GM12874 (cell line): ENCODE results near the gene FAIM2.

Source experiments
- CTCF ChIP-seq: IDR thresholded peaks from 2 replicates; pipeline ENCODE4 v1.5.1; 2011; ENCODE audit warnings: low read depth, mild to moderate bottlenecking, control low read depth, low read length, moderate library complexity; ENCODE audit not compliant: insufficient read depth

Gene FAIM2

DNA sequence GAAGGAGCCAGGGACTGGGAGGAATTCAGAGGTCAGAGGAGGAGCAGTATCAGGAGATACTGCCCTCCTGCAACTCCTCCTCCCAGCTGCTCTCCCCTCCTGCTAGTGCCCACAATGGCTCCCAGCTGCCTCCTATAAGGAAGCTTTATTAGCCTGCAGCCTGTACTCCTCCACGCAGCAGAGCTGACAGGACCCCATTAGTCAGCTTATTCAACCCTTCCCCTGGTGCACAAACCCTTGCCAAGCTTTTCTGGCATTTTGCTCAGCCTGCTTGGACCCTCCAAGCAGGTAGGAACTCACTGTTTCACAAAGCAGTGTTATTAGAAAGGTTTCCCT is 39.9 kb upstream of the FAIM2 start:
- TF ChIP-seq CTCF, result no peak

DNA sequence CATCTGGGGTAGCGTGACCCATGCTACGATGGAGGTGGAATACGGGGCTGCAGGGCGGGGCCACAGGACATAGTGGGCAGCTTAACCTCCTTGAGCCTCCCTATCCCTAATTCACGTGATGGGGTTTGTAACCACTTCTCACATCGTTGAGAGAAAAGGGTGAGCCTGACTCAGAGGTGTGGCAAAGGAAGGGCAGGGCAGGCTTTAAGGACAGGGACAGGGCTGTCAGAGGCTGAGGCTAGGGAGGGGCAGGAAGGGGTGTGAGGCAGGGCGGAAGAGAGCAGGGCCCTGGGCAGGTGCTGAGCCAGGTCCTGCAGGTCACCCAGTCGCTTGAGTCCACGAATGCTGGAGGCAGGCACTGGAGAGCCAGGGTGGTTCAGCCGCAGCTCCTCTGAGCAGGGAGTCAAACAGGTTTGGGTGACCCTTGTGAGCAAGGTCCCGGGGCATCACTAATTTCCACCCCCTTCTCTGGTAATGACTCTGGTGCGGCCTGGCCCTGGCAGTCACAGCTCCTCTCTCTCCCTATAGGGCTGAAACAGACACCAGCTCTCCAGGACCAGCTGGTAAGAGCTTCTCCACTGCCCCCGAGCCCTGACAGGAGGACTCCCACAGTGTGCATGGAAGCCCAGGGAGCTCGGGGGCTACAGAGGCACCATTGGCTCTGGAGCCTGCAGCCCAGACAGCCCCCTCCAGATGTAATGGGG is 39.4 kb upstream of the FAIM2 start:
- TF ChIP-seq CTCF, result no peak

GRCh38 chr12:49942512-49942893 is 38.8 kb upstream of the FAIM2 start:
- no peak for TF ChIP-seq CTCF

- no peak for TF ChIP-seq CTCF
Observed at GRCh38 chr12:49941556-49942511, 38.1 kb upstream of the FAIM2 start.

DNA sequence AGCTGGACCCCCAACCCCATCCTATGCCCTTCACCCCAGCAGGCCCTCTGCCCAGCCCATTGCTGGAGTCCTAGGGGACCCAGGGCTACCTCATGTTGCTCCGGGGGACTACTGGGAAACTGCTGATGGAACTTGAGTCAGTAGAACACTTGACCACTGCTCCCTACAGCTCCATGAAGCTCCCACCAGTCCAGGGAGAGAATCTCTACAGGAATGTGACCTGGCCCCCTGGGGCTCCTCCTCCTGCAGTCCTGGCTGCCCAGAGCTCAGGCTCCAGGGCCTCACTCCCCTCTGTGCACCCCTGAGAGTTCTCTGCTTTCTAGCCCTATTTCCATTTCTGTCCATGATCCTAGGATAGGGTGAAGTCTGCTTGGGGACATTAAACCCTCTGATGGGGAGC is 36.0 kb upstream of the FAIM2 start:
- TF ChIP-seq CTCF, result no peak

GRCh38 chr12:49939307-49939706 is 35.6 kb upstream of the FAIM2 start:
- no peak for TF ChIP-seq CTCF

GRCh38 chr12:49937639-49938300 is 34.1 kb upstream of the FAIM2 start:
- no peak for TF ChIP-seq CTCF
